Fibroblast of lung (primary cell): Measurements from ENCODE around the gene ARID3A.

ENCODE experiments used
- EZH2 ChIP-seq: IDR thresholded peaks from 2 replicates; pipeline ENCODE4 v1.5.1; 2012; ENCODE audit warnings: low read length, control low read depth, mild to moderate bottlenecking; ENCODE audit errors: missing control alignments
- TF ChIP-seq, protein P1 (sequence below), 2 donors: IDR thresholded peaks in 1 of 2; conservative IDR thresholded peaks in 1 of 2; 1 replicate in 1 of 2; 2 replicates in 1 of 2; pipeline ENCODE4 v1.5.1; 2011 to 2012; ENCODE audit warnings: low read length in 2 of 2, control low read depth in 1 of 2, inconsistent platforms in 1 of 2, low read depth in 1 of 2, mild to moderate bottlenecking in 1 of 2

DNA sequence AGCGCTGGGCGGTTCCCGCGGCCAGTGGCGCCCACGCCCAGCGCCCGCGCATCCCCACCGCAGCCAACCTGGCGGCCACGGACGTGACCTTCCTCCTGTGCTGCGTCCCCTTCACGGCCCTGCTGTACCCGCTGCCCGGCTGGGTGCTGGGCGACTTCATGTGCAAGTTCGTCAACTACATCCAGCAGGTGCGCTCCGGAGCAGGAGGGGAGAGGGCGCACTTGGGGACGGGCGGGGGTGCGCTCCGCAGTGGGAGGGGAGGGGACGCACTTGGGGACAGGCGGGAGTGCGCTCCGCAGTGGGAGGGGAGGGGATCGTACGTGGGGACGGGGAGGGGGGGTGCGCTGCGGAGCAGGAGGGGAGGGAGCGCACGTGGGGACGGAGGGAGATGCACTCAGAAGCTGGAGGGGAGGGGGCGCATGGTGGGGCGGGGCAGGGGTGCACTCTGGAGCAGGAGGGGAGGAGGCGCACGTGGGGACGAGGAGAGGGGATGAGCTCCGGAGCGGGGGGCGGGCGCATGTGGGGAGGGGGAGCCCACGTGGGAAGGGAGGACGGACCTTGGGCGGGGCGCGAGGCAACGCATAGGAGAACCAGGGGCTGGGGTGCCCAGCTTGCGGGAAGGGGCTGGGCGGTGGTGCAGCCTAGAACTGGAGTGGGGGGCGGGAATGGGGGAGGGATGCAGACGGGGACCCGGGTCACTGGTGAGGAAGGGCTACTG is 7.2 kb upstream of the ARID3A start:
- no peak for TF ChIP-seq EZH2
- TF ChIP-seq, protein P1, sequence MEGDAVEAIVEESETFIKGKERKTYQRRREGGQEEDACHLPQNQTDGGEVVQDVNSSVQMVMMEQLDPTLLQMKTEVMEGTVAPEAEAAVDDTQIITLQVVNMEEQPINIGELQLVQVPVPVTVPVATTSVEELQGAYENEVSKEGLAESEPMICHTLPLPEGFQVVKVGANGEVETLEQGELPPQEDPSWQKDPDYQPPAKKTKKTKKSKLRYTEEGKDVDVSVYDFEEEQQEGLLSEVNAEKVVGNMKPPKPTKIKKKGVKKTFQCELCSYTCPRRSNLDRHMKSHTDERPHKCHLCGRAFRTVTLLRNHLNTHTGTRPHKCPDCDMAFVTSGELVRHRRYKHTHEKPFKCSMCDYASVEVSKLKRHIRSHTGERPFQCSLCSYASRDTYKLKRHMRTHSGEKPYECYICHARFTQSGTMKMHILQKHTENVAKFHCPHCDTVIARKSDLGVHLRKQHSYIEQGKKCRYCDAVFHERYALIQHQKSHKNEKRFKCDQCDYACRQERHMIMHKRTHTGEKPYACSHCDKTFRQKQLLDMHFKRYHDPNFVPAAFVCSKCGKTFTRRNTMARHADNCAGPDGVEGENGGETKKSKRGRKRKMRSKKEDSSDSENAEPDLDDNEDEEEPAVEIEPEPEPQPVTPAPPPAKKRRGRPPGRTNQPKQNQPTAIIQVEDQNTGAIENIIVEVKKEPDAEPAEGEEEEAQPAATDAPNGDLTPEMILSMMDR (conservative IDR thresholded peaks at IDR 0.05 in 1 of 2, IDR thresholded peaks at IDR 0.05 in 1 of 2; ENCODE audit: low read depth in 1 of 2, low read length in 2 of 2): no peak
